GM03348 (cell line): ENCODE results near the gene TAS2R1.
A peak's percentile ranks its signal among the peaks of the same experiment; 100 is the strongest.
"Not testable (repeated sequence)": the region's sequence is repeated elsewhere in the genome, so short reads cannot be mapped to it uniquely, and the experiment has no call there.

Experiments used
- DNase-seq: peaks from one replicate; pipeline ENCODE4 v3.0.0; 2012; ENCODE audit warnings: low spot score

TAS2R1 gene

DNA sequence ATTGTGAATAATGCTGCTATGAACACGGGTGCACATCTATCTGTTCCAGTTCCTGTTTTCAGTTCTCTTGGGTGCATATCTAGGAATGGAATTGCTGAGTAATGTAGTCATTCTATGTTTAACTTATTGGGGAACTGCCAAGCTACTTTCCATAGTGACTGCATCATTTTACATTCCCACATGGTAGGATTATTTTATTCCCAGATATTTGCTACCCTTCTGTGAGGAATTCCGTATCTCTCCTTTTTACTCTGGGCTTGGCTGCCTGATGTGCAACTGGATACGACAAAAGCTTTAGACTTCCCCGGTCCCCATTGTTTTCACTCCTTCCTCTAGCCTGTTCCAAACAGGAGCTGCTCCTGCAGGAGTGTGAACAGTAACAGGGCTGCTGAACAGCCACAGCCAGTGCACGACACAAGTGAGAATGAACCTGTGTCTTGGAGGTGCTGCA lies 7.2 kb downstream of the TAS2R1 start:
- DNase-seq = peak; percentile 31

DNA sequence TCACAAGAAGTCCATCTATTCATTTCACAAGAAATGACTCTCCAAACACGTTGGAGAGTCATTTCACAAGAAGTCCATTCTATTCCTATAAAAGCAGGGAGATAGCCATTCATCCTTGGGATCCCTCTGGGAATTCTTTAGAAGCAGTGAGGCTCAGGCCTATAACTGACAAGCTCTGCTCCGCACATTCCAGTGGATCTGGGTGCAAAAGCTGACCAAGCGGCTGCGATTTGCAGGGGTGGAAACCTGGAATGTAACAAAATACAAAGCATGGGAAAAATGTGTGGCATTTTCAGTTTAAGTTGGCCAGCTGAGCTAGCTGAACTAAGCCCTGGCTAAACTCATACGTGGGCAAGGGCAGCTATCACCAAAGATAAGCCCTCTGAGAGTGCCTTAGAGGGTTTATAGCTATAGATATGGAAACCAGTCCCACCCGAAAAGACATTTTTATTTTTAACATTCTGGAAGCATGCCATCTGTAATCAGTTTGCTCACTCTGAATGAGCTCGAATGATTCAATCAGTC lies 8.7 kb downstream of the TAS2R1 start:
- peak; percentile 26 for DNase-seq

DNA sequence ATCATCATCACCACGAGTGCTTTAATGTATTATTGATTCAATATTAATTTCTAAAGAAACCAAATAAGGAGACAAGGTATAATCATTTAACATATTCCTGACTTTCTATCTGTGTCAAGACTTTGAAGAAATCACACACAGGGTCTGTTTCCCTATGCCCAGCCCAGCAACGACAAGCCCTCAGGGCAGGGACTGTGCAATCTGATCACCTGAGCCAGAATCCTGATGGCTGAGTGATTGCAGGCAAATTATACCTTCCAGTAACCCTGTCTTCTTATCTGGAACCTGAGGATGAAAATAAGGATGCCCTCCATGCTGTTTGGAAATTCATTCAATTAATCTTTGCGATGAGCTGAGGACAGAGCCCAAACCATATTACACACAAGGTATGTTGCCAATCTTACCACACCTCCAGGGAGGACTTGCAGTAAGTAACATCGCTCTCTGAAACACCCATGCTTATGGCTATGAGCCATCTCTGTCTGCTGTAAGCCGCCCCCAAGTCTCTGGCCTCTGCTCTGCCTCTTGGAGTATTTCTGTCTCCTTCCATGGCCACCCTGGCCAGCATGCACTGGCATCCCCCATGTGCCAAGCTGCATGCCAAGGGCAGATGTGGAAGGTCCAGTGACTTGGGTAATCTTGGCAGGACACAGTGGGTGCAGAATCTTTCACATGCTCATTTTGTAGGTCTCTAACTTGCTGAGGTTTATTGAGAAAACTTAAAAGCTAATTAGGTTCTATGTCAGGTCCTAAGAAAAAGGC lies 10.6 kb downstream of the TAS2R1 start:
- DNase-seq = no peak

DNA sequence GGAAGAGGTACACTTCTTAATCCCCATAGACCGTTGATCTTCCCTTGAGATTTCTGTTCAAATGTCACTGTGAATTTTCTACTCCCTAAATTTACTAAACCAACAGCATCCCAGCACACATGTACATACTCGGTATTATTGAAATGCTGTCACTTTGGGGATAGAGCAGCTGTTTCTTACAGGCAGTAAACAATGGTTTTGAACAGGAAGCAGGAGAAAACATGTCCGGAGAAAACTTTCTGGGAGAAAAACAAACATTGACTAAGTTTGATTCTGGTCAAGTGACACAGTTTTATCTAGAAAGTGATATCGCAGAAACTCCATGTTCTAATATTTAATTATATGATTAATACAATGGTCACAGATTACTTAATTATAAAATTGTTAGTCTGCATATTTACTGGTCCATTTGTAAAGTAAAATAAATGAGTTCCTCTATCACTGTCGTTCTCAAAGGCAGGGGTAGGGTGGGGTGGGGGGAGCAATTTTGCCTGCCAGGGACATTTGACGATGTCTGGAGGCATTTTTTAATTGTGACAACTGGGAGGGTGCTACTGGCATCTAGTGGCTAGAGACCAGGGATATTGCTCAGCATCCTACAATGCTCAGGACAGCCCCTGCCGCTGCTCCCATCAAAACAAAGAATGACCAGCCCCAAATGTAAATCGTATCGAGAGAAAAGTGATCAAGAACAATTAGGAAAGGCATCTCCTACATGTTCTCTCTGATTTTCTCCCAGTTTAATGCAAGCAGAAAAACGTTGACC lies 12.2 kb downstream of the TAS2R1 start:
- no peak for DNase-seq

DNA sequence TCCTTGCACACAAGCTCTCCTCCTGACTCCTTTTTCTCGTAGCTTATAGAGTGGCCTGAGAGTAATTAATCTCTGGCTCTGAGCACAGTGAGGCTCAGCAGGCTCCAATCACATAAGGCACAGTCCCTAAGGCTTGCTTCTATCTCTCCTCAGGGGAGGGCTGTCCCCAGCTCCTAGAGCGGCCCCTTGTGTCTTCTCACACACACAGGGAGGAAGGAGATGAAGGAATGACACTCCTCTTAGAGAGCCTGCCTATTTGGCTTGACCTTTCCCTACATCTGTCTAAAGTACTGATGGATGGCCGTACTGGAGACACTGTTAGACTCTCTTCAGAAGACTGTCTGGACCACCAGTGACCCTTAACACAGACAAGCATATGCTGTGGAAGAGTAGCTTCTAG lies 12.9 kb downstream of the TAS2R1 start:
- DNase-seq = no peak

DNA sequence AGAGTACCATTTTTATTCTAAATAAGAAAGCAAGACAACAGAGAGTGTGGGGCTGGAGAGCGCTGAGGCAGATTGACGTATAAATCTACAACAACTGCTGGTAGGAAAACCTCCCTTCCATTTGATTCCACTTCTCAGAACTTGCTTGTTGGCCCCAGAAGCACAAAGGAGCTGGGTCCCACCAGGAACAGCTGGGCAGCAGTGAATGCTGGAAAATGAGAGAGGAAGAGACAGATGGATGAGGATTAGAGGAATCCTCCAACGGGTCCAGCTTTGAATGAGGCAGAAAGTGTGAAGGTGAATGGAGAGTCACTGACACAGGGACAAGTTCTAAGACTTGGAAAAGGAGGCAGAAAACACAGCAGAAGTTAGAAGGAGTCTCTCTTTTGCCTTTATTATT lies 14.8 kb downstream of the TAS2R1 start:
- no peak for DNase-seq

DNA sequence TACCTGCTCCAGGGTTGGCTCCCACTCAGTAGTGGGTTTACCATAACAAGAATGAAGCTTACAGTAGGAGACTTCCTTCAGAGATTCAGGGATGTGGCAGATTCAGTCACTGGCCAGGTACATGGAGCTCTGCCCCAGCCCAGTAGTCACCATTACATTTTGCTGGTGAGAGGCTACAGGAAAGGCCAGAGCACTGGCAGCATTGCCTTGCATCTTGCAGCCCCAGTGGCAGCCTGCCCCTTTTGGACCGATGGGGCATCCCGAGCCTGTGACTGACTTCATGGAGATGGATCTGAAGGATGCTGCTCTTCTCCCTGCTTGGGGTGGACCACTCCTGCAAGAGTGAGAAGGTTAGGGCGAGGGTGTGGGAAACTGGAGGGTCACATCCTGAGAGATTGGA lies 16.8 kb downstream of the TAS2R1 start:
- no peak for DNase-seq

DNA sequence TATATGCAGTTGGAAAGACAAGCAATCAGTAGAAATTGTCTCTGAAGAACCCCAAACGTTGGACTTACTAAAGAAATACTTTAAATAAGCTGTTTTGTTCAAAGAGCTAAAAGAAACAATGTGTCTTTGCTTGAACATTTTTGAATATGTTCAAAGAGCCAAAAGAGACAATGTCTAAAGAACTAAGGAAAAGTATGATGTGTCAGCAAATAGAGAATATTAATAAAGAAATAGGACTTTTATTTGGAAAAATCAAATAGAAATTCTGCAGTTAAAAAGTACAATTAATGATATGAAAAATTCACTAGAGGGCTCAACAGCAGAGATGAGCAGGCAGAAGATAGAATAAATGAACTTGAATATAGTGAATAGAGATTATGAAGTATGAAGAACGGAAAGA lies 19.2 kb downstream of the TAS2R1 start:
- DNase-seq = no peak

DNA sequence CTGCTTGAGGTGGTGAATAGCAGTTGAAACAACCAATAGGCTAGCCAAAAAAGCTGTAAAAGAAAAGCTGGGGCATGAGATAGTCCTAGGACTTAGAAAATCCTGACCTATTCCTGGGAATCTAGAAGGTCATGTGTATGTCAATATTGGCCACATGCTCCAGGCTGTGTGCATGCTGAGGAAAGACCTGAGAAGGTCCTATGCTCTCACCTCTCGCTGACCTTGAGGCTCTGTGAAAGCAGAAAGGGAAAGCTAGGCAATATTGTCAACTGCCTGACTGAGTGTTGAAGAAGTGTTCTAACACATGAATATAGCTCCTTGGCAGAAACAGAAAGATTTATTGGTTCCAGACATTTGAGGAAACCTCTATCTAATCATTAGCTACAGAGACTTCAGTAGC lies 19.8 kb downstream of the TAS2R1 start:
- DNase-seq = no peak

DNA sequence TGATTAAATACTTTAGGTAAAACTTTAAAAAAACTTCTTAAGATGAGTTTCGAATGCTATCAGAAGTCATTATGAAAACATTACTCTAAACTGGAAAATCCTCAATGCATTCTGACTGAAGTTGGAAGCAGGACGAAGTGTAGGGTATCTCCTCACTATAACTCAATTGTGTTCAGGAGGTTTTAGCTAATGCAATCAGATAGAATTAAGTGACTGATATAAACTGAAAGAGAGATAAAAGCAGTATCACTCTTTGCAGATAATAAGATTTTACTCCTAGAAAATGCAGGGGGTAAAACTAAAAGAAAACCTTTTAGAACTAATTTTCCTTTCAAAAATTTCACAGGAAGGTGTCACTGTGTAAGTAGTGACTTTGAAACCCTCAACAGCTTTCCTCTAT lies 22.1 kb downstream of the TAS2R1 start:
- no peak for DNase-seq

DNA sequence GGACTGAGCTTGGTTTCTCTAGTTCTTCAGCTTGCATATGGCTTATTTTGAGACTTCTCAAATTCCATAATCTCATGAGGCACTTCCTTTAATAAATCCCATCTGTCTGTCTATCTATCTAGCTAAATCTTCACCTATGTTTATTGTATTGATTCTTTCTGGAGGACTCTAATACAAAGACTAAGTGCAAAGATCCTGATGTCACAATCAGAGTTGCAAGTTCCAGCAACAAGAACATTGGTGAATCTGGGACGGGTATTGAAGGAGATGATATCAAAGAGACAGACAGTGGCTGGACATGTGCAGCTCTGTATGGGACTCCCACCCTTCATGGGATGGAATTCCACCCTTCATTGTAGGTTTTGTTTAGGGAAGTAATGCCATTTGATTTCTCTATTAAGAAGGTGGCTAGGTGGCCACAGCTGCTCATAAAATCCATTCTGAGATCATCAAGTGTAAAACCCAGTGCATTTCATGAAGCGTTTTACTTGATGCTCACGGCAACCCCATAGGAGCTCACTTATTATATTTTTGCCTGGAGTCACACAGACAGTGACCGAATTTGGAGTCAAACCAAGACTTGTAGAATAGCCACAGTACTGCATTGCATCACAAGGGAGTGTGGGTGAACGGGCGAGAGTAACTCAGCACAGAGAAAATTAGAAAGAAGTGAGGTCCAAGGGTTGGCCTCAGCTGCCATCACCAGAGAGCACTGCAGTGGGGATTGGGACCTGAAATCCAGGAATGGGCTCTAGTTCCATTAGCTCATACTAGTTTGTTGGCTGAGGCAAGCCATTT lies 24.9 kb downstream of the TAS2R1 start:
- DNase-seq = no peak

DNA sequence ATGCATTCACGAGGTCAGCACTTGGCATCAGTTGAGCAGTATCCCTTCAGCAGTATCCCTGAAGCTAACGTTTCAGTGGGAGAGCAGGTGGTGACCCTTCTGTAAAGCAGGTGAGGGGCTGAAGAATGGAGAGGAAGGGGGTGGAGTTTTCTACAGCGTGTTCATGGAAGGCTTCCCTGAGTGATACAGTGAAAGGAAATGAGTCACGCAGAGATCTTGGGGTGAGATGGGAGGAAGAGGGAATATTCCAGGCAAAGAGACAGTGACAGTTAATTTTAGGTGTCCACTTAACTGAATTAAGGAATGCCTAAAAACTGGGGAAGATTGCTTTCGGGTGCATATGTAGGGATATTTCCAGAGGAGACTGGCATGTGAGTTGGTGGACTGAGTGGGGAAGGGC lies 25.7 kb downstream of the TAS2R1 start:
- peak; percentile 17 for DNase-seq

DNA sequence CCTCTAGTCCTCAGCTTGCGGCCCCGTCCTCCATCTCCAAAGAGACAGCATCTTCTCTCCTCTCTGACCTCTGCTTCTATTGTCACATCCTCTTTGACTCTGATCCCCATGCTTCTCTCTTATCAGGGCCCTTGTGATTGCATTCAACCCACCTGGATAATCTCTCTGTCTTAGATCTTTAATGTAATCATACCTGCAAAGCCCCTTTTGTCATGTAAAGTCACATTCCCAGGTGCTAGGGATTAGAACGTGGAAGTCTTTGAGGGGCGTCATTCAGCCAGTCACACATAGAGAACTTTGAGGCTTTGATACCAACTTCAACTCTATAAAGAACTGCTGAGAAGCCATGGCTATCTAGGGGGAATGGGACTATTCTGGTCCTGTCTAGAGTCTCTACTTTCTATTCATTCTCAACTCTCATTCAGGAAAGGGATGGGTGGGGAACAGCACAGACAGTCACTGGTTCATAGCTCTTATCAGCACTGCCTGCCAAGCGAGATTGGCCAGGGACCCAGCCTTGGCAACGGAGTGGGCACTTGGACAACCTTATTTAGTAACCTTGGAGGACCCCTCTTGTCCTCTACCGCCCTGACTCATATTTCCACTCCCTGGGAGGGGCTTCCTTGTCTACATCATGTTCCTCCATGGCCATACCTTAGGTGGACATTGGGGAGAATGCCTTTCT lies 29.0 kb downstream of the TAS2R1 start:
- DNase-seq = no peak

DNA sequence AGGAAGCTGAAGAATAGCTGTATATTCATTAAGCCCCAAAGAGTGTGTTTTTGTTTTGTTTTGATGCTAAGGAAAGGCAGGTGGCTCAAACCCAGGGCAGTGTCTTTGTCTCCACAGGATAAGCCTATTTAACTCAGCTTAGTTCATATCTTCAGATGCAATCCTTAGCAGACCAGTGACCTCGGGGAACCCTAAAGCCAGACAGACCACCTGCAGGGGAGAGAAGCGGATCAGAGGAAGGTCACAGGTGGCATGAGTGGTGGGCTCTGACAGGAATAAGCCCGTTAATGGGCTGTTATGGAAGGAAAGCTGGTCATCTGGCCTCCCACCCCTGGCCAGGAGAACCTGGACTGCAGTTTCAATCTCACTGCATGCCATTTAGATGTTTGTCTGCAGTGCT lies 30.8 kb downstream of the TAS2R1 start:
- no peak for DNase-seq

DNA sequence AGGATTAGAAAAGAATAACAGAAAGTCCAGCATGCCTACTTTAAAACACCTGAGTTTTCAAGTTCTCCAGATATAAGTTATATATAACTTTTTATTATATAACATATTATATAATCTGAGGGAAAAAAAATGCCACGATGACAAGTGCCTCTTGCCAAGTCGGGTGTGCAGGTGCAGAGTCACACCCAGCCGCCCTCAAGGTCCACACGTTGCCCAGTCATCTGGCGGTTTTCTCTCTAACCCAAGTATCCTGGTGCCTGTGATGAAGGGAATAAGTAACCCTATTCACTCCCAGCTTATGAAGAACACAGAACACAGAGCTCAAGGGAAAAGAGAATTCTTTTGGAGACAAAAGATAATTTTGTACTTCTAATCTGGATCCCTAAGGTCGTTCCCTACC lies 31.8 kb downstream of the TAS2R1 start:
- not testable (repeated sequence) for DNase-seq

DNA sequence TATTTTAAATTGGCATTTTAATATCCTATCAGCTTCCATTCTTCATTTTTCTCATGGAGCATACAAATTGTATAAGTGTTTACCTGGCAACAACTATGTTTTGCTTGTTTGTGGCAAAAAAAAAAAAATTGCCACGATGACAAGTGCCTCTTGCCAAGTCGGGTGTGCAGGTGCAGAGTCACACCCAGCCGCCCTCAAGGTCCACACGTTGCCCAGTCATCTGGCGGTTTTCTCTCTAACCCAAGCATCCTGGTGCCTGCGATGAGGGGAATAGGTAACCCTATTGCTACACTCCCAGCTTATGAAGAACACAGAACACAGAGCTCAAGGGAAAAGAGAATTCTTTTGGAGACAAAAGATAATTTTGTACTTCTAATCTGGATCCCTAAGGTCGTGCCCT lies 32.8 kb downstream of the TAS2R1 start:
- DNase-seq = not testable (repeated sequence)

DNA sequence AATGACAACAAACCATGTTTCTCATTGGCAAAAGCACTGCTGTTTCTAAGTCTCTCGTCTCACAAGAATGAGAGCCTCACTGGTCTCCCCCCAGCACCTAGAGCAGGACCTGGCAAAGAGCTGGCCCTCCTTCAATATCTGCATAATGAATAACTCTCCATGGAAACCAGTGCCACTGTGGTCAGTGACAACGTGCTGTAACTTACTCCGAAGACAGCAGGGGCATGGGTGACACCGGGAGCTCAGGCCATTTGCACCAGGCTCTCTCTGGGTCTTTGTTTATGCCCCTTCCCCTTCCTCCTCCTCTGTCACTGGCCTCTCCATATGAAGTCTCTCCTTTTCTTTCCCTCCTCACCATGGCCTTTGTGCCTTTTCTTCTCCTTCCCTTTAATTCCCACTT lies 33.3 kb downstream of the TAS2R1 start:
- no peak for DNase-seq

DNA sequence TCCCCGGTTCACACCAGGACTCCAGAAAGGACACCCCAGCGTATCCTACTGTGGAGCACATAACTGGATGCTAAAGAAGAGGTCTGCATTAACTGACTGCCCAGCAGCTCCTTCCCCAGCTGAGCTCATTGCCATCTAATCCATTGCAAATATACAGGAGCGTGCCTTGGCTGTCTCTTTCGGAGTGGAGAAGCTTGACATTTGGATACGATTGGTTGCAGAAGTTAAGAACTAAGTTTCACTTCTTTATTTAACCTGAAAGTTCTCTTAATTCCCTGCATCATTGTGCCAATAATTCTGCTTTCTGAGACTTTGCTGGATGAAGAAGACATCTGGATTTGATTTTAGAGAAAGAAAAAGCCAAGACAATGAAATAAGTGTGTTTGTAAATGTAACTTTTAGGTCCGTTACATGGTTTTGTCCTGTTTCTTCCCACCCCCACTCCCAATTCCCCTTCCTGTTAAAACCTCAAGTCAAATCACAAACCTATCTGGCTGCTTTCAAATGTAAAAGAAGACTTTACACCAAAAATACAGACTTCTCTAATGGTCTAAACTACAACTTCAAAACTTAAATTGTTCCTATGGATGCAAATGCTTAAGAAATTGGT lies 33.9 kb downstream of the TAS2R1 start:
- peak; percentile 14 for DNase-seq

DNA sequence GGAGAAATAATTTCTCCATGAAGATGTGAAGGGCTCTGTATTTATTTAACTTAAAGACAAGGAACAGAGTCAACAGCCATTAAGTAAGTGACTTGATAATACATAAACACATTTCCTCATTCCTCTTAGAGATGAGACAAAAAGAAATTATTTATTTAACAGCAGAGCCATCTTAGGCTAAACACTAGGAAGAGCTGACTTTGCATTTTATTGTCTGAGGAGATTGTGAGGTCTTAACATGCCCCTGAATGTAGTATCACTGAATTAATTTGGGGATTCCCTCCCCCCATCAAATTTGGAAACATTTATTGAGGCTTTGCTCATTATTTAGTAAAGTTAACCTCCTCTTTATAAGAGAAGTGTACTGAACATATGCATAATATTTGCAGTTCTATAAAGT lies 35.2 kb downstream of the TAS2R1 start:
- DNase-seq = no peak

DNA sequence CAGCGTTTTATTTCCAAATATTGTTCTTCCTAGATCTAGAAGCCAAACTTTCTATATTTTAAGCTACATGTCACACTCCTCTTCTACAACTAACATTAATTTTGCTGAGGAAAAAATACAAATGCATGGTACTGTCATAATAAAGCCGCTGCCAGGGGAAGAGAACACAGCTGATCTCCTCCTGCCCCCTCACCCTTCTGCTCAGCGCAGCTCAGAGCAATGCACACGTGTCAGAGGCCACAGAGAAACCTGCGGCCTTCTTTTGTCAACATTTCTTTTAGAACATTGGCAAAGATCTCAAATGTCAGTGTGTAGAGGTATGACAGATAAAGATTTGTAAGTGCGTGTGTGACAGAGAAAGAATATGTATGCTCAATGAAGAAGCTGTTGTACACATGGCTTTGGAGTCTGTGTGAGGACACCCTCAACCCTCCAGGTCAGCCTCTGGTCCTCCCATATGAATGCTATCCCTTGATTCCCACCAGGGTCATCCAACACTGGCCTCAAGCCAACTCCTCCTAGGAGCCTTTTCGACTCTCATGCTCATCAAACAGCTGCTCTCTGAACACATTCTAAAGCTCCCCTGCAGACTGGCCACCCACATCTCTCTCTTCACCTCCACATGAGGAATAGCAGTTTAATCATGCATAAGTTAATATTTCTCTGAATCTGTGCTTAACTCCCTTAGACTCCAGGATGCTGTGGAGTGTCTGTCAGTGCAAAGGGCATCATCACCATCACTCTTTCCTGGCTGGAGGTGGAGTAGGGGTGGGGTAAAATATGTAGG lies 40.9 kb downstream of the TAS2R1 start:
- no peak for DNase-seq

DNA sequence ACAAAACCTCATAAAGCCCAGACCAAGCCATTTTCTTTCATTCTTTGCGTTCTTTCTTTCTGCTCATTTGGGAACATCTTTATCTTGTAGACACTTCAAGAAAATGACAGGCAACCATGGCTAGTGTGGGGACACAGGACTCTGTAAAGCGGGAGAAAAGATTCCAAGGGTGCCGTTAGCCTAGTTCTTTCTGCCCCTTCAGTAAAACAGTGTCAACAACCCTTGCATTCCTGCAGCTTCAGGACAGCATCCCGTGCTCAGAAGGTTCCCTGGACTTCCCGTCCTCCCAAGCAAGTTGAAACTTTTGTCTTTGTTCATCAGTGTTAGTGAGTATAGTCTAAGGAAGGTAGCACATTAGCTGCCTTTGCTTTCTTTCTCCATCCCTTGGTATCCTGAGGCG lies 41.9 kb downstream of the TAS2R1 start:
- no peak for DNase-seq
